Left ventricle myocardium superior (tissue), 1 donor: ENCODE results near the gene HOXB1. TPM values are rescaled to one million over a fixed set of nuclear protein-coding genes. Genes with fewer than 3 reads are reported as not detected.
A peak's percentile ranks its signal among the peaks of the same experiment; 100 is the strongest.

ENCODE experiments used
- ATAC-seq: fragments of 200-7000 bp; cut with Tn5 transposase; one replicate; pipeline ENCODE4 v1.9.1; 2020; ENCODE audit warnings: mild to moderate bottlenecking, moderate library complexity
- DNase-seq: peaks from one replicate; pipeline ENCODE4 v3.0.0-alpha.2; 2020
- intact Hi-C: fragments of 100-400 bp; cut with micrococcal nuclease; formaldehyde crosslinking; loops from one replicate; pipeline ENCODE4 v1.11.0; 2022
- total RNA-seq: library from RNA; stranded (reverse); fragmentation: NEBNext Ultra II Directional; extraction: Animal tissue kit (Norgen Biotek cat#: 25700); gene quantifications from one replicate; pipeline ENCODE4 v1.2.1, GENCODE V29; 2021
- donor health status: DM: no; HTN: yes; CAD: no; lungs with severe emphysema.

The HOXB1 gene
- total RNA-seq, 1 donor from 2014 or later = not detected

- ATAC-seq (no peak), DNase-seq (no peak)
- intact Hi-C loops = no loop called here
Observed at GRCh38 chr17:48505788-48506187, 25.0 kb downstream of the HOXB1 start.

GRCh38 chr17:48504953-48505352 is 25.9 kb downstream of the HOXB1 start:
- ATAC-seq = no peak

GRCh38 chr17:48503747-48504146 is 27.1 kb downstream of the HOXB1 start:
- ATAC-seq (no peak), DNase-seq (no peak)
- intact Hi-C loops = no loop called here

More at GRCh38 chr17:48504953-48505352, 25.9 kb downstream of the HOXB1 start:
- DNase-seq = no peak
- intact Hi-C loops = no loop called here

GRCh38 chr17:48502901-48503300 is 27.9 kb downstream of the HOXB1 start:
- DNase-seq (no peak), ATAC-seq (no peak)
- intact Hi-C loops = no loop called here

- intact Hi-C loops = no loop called here
- ATAC-seq (no peak), DNase-seq (no peak)
Observed at GRCh38 chr17:48502312-48502711, 28.5 kb downstream of the HOXB1 start.

- DNase-seq (no peak), ATAC-seq (no peak)
- intact Hi-C loops = no loop called here
Observed at GRCh38 chr17:48500435-48501426, 30.1 kb downstream of the HOXB1 start.

GRCh38 chr17:48499735-48500434 is 30.9 kb downstream of the HOXB1 start:
- ATAC-seq (no peak), DNase-seq (no peak)
- intact Hi-C loops = no loop called here

- intact Hi-C loops = no loop called here
- no peak for ATAC-seq
- DNase-seq = no peak
Observed at GRCh38 chr17:48499248-48499647, 31.6 kb downstream of the HOXB1 start.

- ATAC-seq (no peak), DNase-seq (no peak)
- intact Hi-C loops = no loop called here
Observed at GRCh38 chr17:48498164-48498850, 32.5 kb downstream of the HOXB1 start.

GRCh38 chr17:48497103-48497502 is 33.7 kb downstream of the HOXB1 start:
- DNase-seq (no peak), ATAC-seq (no peak)
- intact Hi-C loops = no loop called here

- ATAC-seq = no peak
- intact Hi-C loops = no loop called here
- DNase-seq = no peak
Observed at GRCh38 chr17:48494335-48494734, 36.5 kb downstream of the HOXB1 start.

- DNase-seq = peak; percentile 84
- intact Hi-C loops = no loop called here
- ATAC-seq = peak; percentile 93
Observed at GRCh38 chr17:48492401-48493298, 38.2 kb downstream of the HOXB1 start.

GRCh38 chr17:48491527-48492273 is 39.1 kb downstream of the HOXB1 start:
- intact Hi-C loops = no loop called here
- DNase-seq (no peak), ATAC-seq (no peak)

- no peak for ATAC-seq
- intact Hi-C loops = no loop called here
- no peak for DNase-seq
Observed at GRCh38 chr17:48490451-48490892, 40.3 kb downstream of the HOXB1 start.

GRCh38 chr17:48489781-48490180 is 41.0 kb downstream of the HOXB1 start:
- intact Hi-C loops = no loop called here
- DNase-seq (no peak), ATAC-seq (no peak)

- DNase-seq = no peak
- intact Hi-C loops = no loop called here
- ATAC-seq = no peak
Observed at GRCh38 chr17:48488548-48489106, 42.2 kb downstream of the HOXB1 start.

GRCh38 chr17:48487221-48487620 is 43.6 kb downstream of the HOXB1 start:
- intact Hi-C loops = no loop called here
- ATAC-seq (no peak), DNase-seq (no peak)

GRCh38 chr17:48486557-48486956 is 44.3 kb downstream of the HOXB1 start:
- ATAC-seq (no peak), DNase-seq (no peak)
- intact Hi-C loops = no loop called here
